ENCODE results near the gene ZSWIM1. TPM values are rescaled to one million over a fixed set of nuclear protein-coding genes. Genes with fewer than 3 reads are reported as not detected.

ZSWIM1 gene
- total and polyA plus RNA-seq, 8 donors, result 1.7 to 13.4 (median 3.5) TPM

DNA sequence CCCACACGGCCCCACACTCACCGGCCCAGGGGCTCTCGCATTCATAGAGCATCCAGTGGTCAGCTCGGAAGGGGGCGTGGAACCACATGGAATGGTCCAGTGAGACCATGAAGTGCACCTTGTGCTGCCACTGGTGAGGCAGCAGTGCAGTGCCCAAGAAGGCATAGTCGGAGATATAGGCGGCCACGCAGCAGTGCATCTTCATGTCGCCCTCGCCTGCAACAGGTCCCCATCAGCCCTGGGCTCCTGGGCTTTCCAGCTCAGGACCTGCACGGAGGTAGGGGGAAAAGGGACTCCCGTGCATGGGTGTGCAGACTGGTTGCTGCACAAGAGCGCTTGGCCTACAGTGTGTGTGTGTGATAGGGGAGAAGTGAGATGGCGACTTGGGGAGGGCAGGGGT is 37.5 kb upstream of the ZSWIM1 start:
- Histone ChIP-seq H3K27ac (peak overlapping the region in 2 of 5 donors; percentile 50 to 56), H3K9me3 (no peaks in the 10 kb centered on the region), H3K27me3 (no peaks in the 10 kb centered on the region), H3K36me3 (peaks cover 59 to 97% (median 89%) of the 10 kb centered on the region in 4 donors), H3K4me1 (peaks cover 0 to 41% (median 17%) of the 10 kb centered on the region in 4 donors), H3K4me3 (no peak overlapping the region)
- intact Hi-C loops (cut with DNase I; ENCODE audit: low total_unique reads), result no loop called here
- DNase-seq, result no peak
- WGBS, 5 donors, result 91 to 95% (median 94%) methylated on average over 13 to 14 of the region's 14 CpGs
- no peak for TF ChIP-seq EP300 (IDR thresholded peaks at IDR 0.05)
- no peak for TF ChIP-seq POLR2A (IDR thresholded peaks at IDR 0.05)
- no peak for TF ChIP-seq POLR2AphosphoS5 (IDR thresholded peaks at IDR 0.05)
- TF ChIP-seq, protein P1, sequence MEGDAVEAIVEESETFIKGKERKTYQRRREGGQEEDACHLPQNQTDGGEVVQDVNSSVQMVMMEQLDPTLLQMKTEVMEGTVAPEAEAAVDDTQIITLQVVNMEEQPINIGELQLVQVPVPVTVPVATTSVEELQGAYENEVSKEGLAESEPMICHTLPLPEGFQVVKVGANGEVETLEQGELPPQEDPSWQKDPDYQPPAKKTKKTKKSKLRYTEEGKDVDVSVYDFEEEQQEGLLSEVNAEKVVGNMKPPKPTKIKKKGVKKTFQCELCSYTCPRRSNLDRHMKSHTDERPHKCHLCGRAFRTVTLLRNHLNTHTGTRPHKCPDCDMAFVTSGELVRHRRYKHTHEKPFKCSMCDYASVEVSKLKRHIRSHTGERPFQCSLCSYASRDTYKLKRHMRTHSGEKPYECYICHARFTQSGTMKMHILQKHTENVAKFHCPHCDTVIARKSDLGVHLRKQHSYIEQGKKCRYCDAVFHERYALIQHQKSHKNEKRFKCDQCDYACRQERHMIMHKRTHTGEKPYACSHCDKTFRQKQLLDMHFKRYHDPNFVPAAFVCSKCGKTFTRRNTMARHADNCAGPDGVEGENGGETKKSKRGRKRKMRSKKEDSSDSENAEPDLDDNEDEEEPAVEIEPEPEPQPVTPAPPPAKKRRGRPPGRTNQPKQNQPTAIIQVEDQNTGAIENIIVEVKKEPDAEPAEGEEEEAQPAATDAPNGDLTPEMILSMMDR (IDR thresholded peaks at IDR 0.05), result no peak

DNA sequence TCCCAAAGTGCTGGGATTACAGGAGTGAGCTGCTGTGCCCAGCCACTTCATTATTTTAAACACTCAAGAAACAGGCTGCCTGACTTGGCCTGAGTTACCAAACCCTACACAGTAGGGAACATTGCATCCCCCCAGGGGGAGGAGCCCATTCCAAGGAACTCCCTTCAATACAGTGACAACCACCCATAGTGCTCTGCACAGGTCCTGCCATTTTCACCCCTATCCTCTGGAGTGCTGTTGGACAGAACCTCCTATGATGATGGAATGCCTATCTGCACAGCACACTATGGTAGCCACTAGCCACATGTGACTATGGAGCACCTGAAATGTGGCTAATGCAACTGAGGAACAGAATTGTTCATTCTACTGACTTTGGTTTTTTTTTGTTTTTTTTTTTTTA is 35.6 kb upstream of the ZSWIM1 start:
- peaks cover 56 to 97% (median 90%) of the 10 kb centered on the region in 4 donors for H3K36me3 ChIP-seq
- DNase-seq, result no peak
- peaks cover 0 to 35% (median 16%) of the 10 kb centered on the region in 4 donors for H3K4me1 ChIP-seq
- no peak overlapping the region for H3K4me3 ChIP-seq
- H3K27me3 ChIP-seq, result no peaks in the 10 kb centered on the region
- no peaks in the 10 kb centered on the region for H3K9me3 ChIP-seq
- TF ChIP-seq POLR2AphosphoS5 (IDR thresholded peaks at IDR 0.05) (no peak), POLR2A (IDR thresholded peaks at IDR 0.05) (no peak), EP300 (IDR thresholded peaks at IDR 0.05) (no peak)
- TF ChIP-seq, protein P1 (IDR thresholded peaks at IDR 0.05), result no peak
- intact Hi-C loops (cut with DNase I; ENCODE audit: low total_unique reads), result no loop called here
- H3K27ac ChIP-seq, result no peak overlapping the region

DNA sequence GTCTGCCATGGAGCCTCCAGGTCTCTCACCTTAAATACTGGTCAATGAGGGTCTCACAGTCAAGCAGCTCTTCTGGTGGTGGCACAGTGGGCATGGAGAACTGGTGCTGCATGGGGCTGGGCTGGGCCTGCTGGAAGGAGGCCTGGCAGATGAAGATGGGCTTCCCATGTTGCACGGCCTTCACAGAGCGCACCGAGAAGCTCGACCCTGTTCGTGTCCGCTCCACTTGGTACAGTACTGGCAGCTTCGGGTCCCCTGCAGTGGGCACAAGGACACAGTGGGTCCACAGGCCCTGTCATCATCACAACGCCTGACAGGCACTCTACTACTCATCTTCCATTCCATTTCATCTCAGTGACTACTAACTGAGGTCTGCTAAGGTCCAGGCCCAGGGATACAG is 32.6 kb upstream of the ZSWIM1 start:
- intact Hi-C loops (cut with DNase I; ENCODE audit: low total_unique reads), result no loop called here
- TF ChIP-seq POLR2AphosphoS5 (IDR thresholded peaks at IDR 0.05) (no peak), EP300 (IDR thresholded peaks at IDR 0.05) (no peak), POLR2A (IDR thresholded peaks at IDR 0.05) (no peak)
- TF ChIP-seq, protein P1 (IDR thresholded peaks at IDR 0.05), result no peak
- no peak overlapping the region for H3K4me3 ChIP-seq
- DNase-seq, result no peak
- no peaks in the 10 kb centered on the region for H3K9me3 ChIP-seq
- WGBS, 5 donors, result 94 to 99% (median 97%) methylated on average over 8 of the region's 8 CpGs
- peaks cover 0 to 20% (median 13%) of the 10 kb centered on the region in 4 donors for H3K4me1 ChIP-seq
- H3K27me3 ChIP-seq, result no peaks in the 10 kb centered on the region
- peaks cover 33 to 95% (median 80%) of the 10 kb centered on the region in 4 donors for H3K36me3 ChIP-seq
- H3K27ac ChIP-seq, result no peak overlapping the region

DNA sequence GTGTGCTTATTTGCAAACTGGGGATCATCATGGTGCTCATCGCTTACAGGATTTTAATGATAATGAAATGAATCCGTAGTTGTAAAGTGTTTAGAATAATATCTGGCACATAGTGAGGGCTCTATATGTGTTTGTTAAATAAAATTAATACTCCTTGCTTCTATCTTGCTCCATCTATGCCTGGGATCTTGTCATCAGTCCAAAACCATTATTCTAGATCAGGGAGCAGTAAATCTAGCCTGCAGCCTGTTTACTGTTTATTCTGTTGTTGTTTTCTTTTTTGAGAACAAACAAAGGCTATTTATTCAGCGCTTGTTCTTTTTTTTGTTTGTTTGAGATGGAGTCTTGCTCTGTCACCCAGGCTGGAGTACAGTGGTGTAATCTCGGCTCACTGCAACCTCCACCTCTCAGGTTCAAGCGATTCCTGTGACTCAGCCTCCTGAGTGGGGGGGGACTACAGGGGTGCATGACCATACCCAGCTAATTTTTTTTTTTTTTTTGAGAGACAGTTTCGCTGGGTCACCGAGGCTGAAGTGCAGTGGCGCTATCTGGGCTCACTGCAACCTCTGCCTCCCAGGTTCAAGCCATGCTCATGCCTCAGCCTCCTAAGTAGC is 32.0 kb upstream of the ZSWIM1 start:
- Histone ChIP-seq H3K4me3 (no peak overlapping the region), H3K27me3 (no peaks in the 10 kb centered on the region), H3K4me1 (peaks cover 0 to 23% (median 17%) of the 10 kb centered on the region in 4 donors), H3K9me3 (no peaks in the 10 kb centered on the region), H3K36me3 (peaks cover 27 to 95% (median 78%) of the 10 kb centered on the region in 4 donors), H3K27ac (no peak overlapping the region)
- WGBS, 5 donors, result 89 to 92% (median 91%) methylated on average over 8 of the region's 8 CpGs
- intact Hi-C loops (cut with DNase I; ENCODE audit: low total_unique reads), result no loop called here
- no peak for TF ChIP-seq EP300 (IDR thresholded peaks at IDR 0.05)
- TF ChIP-seq POLR2A (IDR thresholded peaks at IDR 0.05), result no peak
- TF ChIP-seq POLR2AphosphoS5 (IDR thresholded peaks at IDR 0.05), result no peak
- TF ChIP-seq, protein P1 (IDR thresholded peaks at IDR 0.05), result no peak
- no peak for DNase-seq

All from stomach (tissue), 9 donors.